ENCODE results near the gene C18orf54.

C18orf54 gene

DNA sequence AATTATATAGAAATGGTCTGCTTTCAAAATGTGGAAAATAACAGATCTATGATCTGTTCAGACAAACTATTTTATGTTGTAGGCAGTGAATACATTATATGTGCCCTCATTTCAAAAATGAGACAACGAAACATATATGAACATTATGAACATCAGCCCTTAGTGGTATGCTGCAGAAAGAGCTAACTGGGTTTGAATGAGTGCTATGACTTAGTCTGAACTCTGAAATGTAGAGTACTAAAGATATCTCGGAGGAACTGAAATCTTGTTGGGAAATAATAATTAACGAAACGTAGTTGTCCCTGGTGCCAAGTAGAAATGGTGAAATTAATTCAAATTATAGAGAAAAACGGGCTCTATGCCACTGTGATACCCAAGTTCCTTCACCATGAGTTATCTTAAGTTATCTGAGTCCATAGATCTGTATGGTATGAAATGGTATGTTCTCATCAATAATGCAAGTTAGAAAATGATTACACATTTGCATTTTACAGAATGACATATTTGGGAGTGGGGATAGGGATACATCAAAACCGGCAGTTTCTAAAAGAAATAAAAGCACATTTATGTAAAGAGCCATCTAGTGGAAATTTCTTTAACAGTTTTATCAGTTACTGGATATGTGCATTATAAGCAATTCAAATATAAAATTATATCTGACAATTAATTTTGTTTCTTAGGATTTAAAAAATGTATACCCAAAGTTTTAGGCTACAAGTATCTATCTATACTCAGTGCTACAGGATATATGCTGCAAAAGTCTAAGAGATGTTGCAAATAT is 26.7 kb upstream of the C18orf54 start:
- H3K27ac ChIP-seq = no peak overlapping the region
- TF ChIP-seq ZFX (IDR thresholded peaks at IDR 0.05) = no peak
- TF ChIP-seq CTCF (conservative IDR thresholded peaks at IDR 0.05) = peak; percentile 45

DNA sequence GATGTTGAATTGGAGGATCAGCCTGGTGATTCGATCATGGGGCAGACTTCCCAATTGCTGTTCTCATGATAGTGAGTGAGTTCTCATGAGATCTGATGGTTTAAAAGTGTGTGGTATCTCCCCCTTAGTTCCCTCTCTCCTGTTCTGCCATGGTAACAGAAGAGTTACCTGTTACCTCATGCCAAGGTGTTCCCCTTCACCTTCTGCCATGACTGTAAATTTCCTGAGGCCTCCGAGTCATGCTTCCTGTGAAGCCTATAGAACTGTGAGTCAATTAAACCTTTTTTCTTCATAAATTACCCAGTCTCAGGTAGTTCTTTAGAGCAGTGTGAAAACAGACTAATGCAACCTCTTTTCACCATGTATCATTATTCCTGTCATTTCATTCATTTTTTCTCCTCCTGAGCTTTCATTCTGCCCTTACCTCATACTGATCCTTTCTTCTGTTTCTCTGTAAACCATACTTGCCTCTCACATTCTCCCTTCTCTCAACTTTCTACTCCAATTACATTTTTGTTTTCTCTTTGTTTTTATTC is 22.0 kb upstream of the C18orf54 start:
- H3K27ac ChIP-seq = no peak overlapping the region
- no peak for TF ChIP-seq ZFX (IDR thresholded peaks at IDR 0.05)
- TF ChIP-seq CTCF (conservative IDR thresholded peaks at IDR 0.05) = no peak

- no peak for TF ChIP-seq CTCF (conservative IDR thresholded peaks at IDR 0.05)
- no peak overlapping the region for H3K27ac ChIP-seq
Measured at GRCh38 chr18:54338230-54338629, 19.5 kb upstream of the C18orf54 start.

DNA sequence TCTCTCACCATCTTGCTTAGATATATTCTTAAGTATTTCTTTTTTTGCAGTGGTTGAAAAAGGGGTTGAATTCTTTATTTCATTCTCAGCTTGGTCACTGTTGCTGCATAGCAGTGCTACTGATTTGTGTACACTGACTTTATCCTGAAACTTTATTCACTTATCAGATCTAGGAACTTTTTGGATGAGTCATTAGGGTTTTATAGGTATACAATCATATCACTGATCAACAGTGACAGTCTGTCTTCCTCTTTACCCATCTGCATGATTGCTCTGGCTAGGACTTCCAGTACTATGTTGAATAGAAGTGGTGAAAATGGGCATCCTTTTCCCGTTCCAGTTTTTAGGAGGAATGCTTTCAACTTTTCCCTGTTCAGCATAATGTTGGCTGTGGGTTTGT is 6.5 kb upstream of the C18orf54 start:
- TF ChIP-seq ZFX (IDR thresholded peaks at IDR 0.05) (no peak), CTCF (conservative IDR thresholded peaks at IDR 0.05) (no peak)
- no peak overlapping the region for H3K27ac ChIP-seq

GRCh38 chr18:54357082-54357659 is 535 bp upstream of the C18orf54 start:
- TF ChIP-seq CTCF (conservative IDR thresholded peaks at IDR 0.05) (no peak), ZFX (IDR thresholded peaks at IDR 0.05) (no peak)
- peak overlapping the region; percentile 70 for H3K27ac ChIP-seq

DNA sequence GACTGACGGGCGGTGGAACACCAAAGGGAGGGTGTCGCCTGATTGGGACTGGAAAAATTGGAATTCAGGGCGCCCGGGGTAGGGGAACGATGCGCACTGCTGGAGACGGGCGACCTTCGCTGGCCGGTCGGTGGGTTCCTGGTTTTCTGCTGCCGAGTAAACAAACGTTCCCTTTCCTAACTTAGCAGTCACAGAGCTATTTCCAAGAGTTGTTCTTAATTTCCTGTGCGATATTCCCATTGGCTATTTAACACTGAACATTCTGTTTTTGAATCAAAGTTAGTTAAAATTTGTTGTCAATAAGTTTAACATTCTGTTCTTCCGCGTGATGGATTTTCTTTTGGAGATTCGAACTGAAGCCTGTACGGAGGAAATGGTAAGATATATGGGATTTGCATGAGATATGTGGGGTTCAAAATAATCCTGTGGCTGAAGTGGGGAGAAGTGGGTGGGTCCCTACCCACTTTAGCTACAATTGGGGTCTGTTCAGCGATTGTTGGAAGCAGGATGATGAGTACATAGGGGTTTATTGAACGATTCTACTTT is 862 bp downstream of the C18orf54 start:
- no peak for TF ChIP-seq ZFX (IDR thresholded peaks at IDR 0.05)
- no peak for TF ChIP-seq CTCF (conservative IDR thresholded peaks at IDR 0.05)
- H3K27ac ChIP-seq = peak overlapping the region; percentile 70

DNA sequence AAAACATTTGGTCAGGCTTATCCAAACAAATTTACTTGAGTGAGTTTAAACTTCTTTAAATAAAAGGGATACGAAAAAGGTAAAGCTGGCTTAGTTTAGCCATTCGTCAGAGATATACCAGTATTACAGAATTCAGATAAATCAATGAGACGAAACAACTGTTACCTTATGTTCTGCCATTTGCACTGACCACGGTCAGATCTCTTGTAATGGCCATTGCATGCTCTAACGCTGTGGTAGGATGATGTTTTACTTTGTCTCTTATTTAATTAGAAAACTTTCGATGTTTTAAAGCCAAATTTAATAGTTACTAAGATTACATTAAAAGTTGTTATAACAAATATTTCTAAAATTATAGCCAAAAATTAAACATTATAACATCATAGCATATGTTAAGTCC is 1.5 kb downstream of the C18orf54 start:
- TF ChIP-seq ZFX (IDR thresholded peaks at IDR 0.05) (no peak), CTCF (conservative IDR thresholded peaks at IDR 0.05) (no peak)
- H3K27ac ChIP-seq = no peak overlapping the region

Data from C4-2B (cell line).